HEK293 (cell line): ENCODE data around the gene TAF1B.

Source experiments
- CTCF ChIP-seq: fragments of 450-650 bp; formaldehyde crosslinking; IDR thresholded peaks from 2 replicates; pipeline ENCODE4 v1.5.1; 2016; ENCODE audit warnings: missing biosample characterization, missing genetic modification characterization
- REST ChIP-seq: fragments of 450-650 bp; formaldehyde crosslinking; IDR thresholded peaks from 2 replicates; pipeline ENCODE4 v1.5.1; 2016; ENCODE audit warnings: missing biosample characterization, missing genetic modification characterization
- ZNF114 ChIP-seq: fragments of 450-650 bp; formaldehyde crosslinking; IDR thresholded peaks from 2 replicates; pipeline ENCODE4 v1.5.0; 2017; ENCODE audit warnings: missing biosample characterization, missing genetic modification characterization
- ZNF585B ChIP-seq: fragments of 450-650 bp; formaldehyde crosslinking; IDR thresholded peaks from 2 replicates; pipeline ENCODE4 v1.5.1; 2016; ENCODE audit warnings: missing biosample characterization, missing genetic modification characterization

GRCh38 chr2:9918275-9918674, 75.0 kb downstream of the TAF1B start:
- no peak for TF ChIP-seq CTCF (tag by site-specific recombination)
- no peak for TF ChIP-seq REST (tag by site-specific recombination)
- no peak for TF ChIP-seq ZNF114 (tag by site-specific recombination)
- no peak for TF ChIP-seq ZNF585B (tag by site-specific recombination)
